Calu3 (cell line): ENCODE data around the gene NELFA. TPM values are rescaled to one million over a fixed set of nuclear protein-coding genes. Genes with fewer than 3 reads are reported as not detected.

Experiments used
- BruUV-seq: library from RNA; stranded (reverse); fragments of 400-500 nt; replicated peaks from 2 replicates; lab custom pipeline; 2021; lab: Mats Ljungman, UMichigan
- CTCF ChIA-PET: fragments of 300-600 bp; sonication (Branson Sonifier 250); formaldehyde crosslinking; loops from one replicate; lab custom pipeline; 2022; ENCODE audit warnings: antibody characterized with exemption; lab: Charles Lee
- DNase-seq: peaks from one replicate; pipeline ENCODE4 v3.0.0; 2022
- H3K27ac Mint-ChIP-seq: one replicate; pipeline ENCODE4 v1.8.0; 2022; ENCODE audit warnings: mixed read lengths; ENCODE audit not compliant: unreplicated experiment
- H3K27me3 Mint-ChIP-seq: one replicate; pipeline ENCODE4 v1.8.0; 2022; ENCODE audit warnings: mixed read lengths; ENCODE audit not compliant: unreplicated experiment
- H3K36me3 Mint-ChIP-seq: one replicate; pipeline ENCODE4 v1.8.0; 2022; ENCODE audit warnings: mild to moderate bottlenecking, moderate library complexity, mixed read lengths; ENCODE audit not compliant: insufficient read depth, unreplicated experiment
- H3K4me1 Mint-ChIP-seq: one replicate; pipeline ENCODE4 v1.8.0; 2022; ENCODE audit warnings: mild to moderate bottlenecking, low read depth, mixed read lengths; ENCODE audit not compliant: unreplicated experiment
- H3K4me3 Mint-ChIP-seq: one replicate; pipeline ENCODE4 v1.8.0; 2022; ENCODE audit warnings: mild to moderate bottlenecking, low read depth, moderate library complexity, mixed read lengths; ENCODE audit not compliant: unreplicated experiment
- H3K9me3 Mint-ChIP-seq: one replicate; pipeline ENCODE4 v1.8.0; 2022; ENCODE audit warnings: low read depth, mixed read lengths; ENCODE audit not compliant: unreplicated experiment
- intact Hi-C: fragments of 100-400 bp; cut with micrococcal nuclease; formaldehyde crosslinking; loops from one replicate; pipeline ENCODE4 v1.10.0; 2022; ENCODE audit not compliant: unreplicated experiment
- total RNA-seq: library from RNA; stranded (reverse); gene quantifications from 2 replicates; pipeline ENCODE4 v1.2.3, GENCODE V29; 2022
- TF ChIP-seq, protein P1 (sequence below): fragments of 200-600 bp; IDR thresholded peaks from one replicate; pipeline ENCODE4 v1.8.0; 2022; ENCODE audit warnings: antibody characterized with exemption; ENCODE audit not compliant: unreplicated experiment

Gene NELFA
- total RNA-seq, 1 experiment from 2014 or later: 29.9 TPM

- Mint-ChIP-seq H3K27ac (no peak overlapping the region), H3K27me3 (no peaks in the 10 kb centered on the region), H3K9me3 (no peaks in the 10 kb centered on the region), H3K4me3 (no peak overlapping the region), H3K36me3 (peaks cover 44% of the 10 kb centered on the region), H3K4me1 (no peaks in the 10 kb centered on the region)
- intact Hi-C loops: no loop called here
- BruUV-seq: no TSS peak
- TF ChIP-seq, protein P1, sequence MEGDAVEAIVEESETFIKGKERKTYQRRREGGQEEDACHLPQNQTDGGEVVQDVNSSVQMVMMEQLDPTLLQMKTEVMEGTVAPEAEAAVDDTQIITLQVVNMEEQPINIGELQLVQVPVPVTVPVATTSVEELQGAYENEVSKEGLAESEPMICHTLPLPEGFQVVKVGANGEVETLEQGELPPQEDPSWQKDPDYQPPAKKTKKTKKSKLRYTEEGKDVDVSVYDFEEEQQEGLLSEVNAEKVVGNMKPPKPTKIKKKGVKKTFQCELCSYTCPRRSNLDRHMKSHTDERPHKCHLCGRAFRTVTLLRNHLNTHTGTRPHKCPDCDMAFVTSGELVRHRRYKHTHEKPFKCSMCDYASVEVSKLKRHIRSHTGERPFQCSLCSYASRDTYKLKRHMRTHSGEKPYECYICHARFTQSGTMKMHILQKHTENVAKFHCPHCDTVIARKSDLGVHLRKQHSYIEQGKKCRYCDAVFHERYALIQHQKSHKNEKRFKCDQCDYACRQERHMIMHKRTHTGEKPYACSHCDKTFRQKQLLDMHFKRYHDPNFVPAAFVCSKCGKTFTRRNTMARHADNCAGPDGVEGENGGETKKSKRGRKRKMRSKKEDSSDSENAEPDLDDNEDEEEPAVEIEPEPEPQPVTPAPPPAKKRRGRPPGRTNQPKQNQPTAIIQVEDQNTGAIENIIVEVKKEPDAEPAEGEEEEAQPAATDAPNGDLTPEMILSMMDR: no peak
- DNase-seq: no peak
- CTCF ChIA-PET: no interaction called here
Observed at GRCh38 chr4:1987721-1988326, 20.9 kb downstream of the NELFA start.

DNA sequence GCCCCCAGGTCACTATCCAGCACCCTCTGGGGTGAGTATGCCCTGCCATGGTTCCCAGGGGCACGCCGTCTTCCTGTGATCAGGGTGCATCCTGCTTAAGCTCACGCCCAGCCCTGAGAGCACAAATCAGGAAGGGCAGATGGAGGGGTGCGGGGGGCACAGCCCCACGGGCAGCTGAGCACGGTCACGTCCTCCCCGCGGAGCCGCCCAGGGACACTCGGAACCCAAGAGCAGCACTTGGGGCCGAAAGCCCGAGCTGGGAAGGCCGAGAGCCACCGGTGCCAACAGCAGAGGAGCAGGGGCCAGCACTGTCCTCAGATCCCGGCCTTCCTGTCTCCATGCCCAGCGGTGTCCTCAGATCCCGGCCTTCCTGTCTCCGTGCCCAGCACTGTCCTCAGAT lies 21.5 kb downstream of the NELFA start:
- TF ChIP-seq, protein P1: no peak

GRCh38 chr4:1986578-1987210 lies 22.1 kb downstream of the NELFA start:
- Mint-ChIP-seq H3K4me1 (no peaks in the 10 kb centered on the region), H3K4me3 (no peak overlapping the region), H3K27me3 (no peaks in the 10 kb centered on the region), H3K9me3 (no peaks in the 10 kb centered on the region), H3K36me3 (peaks cover 52% of the 10 kb centered on the region), H3K27ac (no peak overlapping the region)
- CTCF ChIA-PET: no interaction called here
- TF ChIP-seq, protein P1: no peak
- BruUV-seq: no TSS peak
- no peak for DNase-seq
- intact Hi-C loops: no loop called here

More for the DNA sequence above, 21.5 kb downstream of the NELFA start:
- CTCF ChIA-PET: no interaction called here
- no peak overlapping the region for H3K4me3 Mint-ChIP-seq
- BruUV-seq: no TSS peak
- no peaks in the 10 kb centered on the region for H3K9me3 Mint-ChIP-seq
- no peak for DNase-seq
- intact Hi-C loops: no loop called here
- peaks cover 49% of the 10 kb centered on the region for H3K36me3 Mint-ChIP-seq
- H3K4me1 Mint-ChIP-seq: no peaks in the 10 kb centered on the region
- no peaks in the 10 kb centered on the region for H3K27me3 Mint-ChIP-seq
- H3K27ac Mint-ChIP-seq: no peak overlapping the region

GRCh38 chr4:1985780-1986577 lies 22.8 kb downstream of the NELFA start:
- intact Hi-C loops: no loop called here
- TF ChIP-seq, protein P1: no peak
- Mint-ChIP-seq H3K4me3 (no peak overlapping the region), H3K36me3 (peaks cover 59% of the 10 kb centered on the region), H3K9me3 (no peaks in the 10 kb centered on the region), H3K27me3 (no peaks in the 10 kb centered on the region), H3K4me1 (no peaks in the 10 kb centered on the region), H3K27ac (no peak overlapping the region)
- no TSS peak for BruUV-seq
- DNase-seq: no peak
- CTCF ChIA-PET: no interaction called here
